ENCODE results near the gene NTNG2.

Gene NTNG2

DNA sequence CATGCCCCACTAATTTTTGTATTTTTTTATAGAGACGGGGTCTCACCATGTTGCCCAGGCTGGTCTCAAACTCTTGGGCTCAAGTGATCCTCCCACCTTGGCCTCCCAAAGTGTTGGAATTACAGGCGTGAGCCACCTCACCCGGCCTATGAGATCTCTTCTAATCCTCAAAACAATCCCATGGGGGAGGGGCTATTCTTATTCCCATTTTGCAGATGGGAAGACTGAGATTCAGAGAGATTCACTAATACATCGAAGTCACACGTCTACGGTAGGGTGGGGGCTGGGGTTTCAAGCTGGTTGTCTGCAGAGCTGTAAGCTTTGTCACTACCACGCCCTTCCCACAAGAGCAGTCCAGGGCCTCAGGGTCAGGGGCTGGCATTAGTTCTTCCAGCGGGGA, 14.0 kb upstream of the NTNG2 start:
- DNase-seq = no peak

DNA sequence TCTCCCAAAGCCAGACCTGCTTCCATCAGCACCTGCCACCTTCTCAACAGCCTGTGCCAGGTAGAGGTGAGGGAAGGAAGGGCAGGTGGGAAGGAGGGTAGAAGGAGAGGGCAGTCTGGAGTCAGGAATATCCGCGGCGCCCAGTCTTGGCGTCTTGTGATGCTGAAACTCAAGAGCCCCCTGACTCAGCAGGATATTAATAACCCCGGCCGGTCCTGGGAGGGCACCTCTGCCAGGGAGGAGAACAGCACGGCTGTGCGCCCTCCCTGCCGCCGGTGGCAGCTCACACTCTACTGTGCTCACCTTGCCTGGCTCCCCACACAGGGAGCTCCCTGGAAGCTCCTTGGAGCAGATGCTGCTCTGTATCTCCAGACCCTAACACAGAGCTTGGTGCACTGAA, 11.6 kb upstream of the NTNG2 start:
- no peak for DNase-seq

DNA sequence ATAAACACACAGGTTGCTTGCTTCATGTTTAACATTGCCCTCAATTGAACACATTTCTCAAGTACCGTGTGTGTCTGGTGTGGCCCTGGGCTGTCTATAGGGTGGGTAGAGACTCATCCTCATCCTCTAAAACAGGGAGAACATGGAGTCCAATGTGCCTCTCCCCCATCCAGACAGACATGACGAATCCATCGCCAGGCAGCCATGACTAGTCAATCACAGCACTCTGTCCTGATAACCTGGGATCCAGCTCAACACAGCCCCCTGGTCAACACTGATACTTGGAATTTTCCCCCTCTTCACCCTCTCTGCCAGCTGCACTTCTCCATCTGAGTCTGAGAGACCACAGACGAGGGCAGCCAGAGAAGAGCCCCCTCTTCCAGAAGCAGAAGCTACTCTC, 10.7 kb upstream of the NTNG2 start:
- no peak for DNase-seq

DNA sequence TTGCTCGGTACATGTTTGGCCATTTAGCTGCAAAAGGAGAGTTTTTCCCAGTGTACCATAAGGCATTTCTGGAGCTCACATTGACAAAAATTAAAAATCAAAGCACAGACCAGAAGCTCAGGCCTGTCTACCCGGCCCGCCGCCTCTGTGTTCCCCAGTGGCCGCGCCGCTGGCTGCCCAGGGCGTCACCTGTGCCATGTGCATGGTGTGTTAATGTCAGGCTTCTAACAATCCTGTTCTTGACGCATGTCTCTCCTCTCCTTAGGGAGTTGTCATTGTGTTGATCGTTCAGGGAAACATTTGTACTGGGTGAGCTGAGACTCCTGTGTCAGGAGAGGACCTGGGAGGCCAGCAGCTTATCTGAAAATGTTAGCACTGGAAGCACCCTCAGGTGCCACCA, 9.6 kb upstream of the NTNG2 start:
- no peak for DNase-seq

DNA sequence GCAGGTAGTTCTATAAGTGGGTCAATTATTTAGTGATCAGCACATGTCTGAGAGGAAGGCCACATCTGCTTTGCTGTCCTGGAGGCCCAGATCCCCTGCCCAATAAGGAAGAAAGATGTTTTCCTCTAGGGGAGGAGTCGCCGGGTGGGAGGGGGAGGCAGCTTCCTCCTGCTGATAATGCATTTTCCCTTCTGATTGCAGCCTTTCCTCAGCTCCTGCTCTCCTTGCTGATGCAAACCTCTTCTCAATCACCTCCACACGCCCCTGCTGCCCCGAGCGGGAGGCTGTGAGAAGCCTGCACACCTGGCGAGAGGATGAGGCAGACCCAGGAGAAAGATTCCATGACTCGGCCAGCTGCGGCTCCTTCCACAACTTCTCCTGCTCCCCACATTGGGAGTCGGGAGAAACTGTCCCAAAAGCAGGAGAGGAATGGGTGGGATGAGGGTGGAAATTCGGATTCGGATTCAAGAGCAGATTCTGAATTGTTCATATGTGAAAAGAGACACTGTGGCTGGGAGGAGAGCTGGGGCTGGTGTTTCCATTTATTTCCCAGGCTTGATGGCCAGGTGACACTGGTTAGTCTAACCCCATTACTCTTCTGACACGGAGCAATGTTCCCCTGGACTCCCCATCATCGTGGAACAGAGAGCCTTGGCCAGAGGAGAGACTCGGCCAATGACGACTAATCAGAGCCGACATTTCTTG, 6.8 kb upstream of the NTNG2 start:
- no peak for DNase-seq

- no peak for DNase-seq
Measured at GRCh38 chr9:132155568-132155895, 6.3 kb upstream of the NTNG2 start.

DNA sequence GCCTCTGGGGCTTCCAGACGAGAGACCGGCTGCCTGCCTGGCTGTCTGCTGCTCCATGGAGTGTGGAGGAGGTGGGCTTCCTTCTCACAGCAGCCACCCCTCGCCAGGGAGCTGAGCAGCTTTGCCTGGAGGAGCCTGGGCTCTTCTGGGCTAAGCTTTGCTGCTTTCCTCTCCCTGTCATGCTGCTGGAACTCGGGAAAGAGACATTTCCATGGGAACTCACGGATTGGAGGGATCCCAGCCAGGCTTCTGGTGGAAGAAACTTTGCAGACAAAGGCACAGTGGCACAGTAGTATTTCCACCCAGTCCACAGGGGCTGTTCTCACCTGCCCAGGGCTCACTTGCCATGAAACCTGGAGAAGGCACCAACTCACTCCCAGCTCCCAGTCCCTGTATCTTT, 5.6 kb upstream of the NTNG2 start:
- DNase-seq = no peak

DNA sequence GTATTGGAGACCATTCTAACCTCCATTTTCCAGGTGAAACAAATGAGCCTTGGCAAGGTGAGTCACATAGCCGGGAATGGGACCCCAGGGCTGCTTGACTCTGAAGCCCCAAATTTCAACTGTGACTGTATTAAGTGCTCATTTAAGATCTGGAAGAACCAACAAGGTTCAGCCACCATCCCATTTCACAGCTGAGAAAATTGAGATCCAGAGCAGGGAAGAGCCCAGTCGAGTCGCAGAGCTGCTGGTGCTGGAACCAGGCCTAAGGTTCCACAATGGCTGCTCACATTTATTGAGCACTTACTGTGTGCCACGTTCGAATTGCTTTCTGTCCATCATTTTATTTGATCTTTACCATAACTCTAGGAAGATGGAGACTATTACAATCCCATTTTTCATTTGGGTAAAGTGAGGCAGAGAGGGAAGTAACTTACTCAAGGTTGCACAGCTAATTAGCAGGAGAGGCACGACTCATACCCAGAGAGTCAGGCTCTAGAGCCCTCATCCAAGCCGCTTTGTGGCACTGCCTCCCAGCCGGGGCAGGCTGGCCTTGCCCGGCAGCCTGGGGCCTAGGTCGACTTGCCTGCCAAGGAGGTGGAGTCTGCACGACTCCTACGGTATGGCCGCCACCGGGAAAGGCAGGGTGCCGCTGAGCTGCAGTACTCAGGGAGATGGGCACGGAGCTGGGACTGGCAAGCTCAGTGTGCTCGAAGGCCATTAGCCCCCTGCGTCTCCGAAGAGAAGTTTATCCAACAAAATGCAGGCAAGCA, 4.3 kb upstream of the NTNG2 start:
- no peak for DNase-seq

DNA sequence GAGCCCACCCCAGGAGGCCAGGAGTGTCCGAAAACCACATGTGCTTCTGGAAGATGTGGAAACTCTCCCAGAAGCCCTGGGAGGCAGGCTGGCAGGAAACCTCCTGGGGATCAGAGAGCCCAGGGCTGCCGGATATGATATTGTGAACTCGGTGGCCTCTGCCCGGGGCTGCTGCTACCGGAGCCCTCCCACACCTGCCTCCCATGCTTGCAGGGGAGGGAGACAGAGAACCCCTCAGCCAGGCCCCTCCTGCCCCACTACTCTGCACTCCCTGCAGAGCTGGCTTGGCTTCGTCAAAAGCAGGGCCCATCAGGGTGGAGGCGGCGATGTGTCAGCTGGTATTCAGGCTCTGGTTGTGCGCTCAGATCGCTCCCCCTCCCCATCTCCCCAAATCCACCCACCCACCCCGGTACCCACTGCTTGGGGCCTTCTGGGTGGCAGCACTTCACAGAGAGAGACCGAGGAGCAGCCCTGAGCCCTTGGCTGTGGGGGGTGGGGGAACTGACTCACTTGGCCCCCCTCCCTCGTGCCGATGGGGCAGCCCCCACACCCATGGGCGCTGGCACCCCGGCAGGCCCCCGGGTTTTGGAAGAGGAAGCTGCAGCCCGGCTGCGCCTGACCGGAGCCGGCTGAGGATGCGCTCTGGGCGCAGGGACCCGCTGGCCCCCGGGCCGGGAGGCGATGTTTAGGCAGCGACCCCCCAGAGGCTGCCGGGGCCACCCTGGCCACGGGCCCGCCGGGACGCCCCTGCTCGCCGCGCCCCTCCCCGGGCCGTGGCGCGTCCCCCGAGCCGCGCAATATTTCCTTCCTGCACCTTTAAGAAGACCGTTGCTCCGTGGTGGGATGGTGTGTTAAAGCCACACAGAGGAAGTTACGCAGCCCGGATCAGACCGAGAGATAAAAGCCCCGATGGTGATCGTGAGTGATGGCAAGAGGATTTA, 786 bp upstream of the NTNG2 start:
- peak; percentile 24 for DNase-seq

DNA sequence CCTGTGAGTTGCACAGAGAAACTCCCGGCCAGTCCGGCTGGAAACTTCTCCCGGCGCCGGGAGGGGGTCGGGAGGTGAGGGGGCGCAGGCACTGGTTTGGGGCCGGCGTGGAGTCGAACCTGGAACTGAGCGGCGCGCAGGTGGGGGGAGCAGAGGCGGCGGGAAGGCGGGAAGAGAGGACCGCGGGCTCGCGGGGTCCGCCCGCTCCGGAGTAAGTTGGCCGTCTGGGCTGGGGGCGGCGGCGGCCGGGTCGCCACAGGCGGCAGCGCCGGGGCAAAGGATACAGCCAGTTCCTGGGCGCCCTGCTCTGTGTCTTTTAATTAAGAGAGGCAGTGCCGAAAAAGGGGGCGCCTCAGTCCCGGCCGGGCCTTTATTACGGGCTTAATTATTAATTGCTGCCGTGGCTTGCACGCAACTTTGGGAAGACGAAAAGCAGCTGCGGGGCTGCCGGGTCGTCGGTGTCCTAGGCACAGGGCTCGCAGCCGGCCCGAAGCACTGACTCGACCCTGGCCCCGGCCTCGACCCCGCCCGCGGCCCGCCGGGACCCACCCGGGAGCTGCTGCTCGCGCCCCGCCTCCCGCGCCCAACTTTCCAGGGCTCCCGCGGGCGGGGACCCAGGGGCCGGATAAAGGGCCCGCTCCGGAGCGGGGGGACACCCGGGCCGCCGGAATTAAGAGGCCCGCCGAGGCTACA, 1.1 kb downstream of the NTNG2 start:
- no peak for DNase-seq

DNA sequence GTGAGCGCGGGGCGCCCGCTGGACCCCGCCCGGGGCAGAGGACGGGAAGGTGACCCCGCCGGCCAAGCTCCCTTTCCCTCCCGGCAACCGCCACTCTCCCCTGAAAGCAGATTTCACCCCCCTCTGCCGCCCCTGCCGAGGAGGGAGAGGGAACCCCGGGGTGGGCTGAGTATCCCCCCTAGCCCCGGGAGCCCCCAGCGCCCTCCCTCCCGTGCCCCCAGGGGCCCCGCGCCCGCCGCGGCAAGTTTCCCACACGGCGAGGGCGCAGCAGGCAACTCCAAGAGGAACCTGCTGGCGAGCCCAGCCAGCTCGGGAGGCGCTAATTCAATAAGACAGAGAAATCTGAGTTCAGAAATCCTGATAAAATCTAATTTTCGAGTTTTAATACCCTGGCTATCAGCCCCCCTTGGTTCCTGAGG, 1.6 kb downstream of the NTNG2 start:
- DNase-seq = no peak

- DNase-seq = no peak
Measured at GRCh38 chr9:132163876-132164603, 2.2 kb downstream of the NTNG2 start.

GRCh38 chr9:132164604-132165362, 2.9 kb downstream of the NTNG2 start:
- no peak for DNase-seq

GRCh38 chr9:132166599-132166998, 4.7 kb downstream of the NTNG2 start:
- no peak for DNase-seq

DNA sequence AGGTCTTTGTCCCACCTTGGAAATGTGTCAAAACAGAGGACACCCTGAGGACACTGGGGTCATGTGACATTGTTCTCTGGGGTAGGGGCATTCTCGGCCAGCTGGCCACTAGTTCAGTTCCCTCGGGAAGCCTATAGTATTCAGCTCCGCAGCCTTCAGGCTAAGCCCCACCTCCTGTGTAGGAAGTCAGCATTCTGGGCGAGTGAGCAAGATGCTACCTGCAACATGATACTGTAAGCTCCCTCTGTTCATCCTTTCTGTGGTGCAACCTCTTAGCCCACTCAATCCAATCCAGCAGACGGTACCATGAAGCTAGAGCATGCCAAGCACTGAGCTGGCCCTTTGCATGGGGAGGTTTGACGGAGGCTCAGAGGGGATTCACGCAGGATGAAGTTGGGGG, 5.3 kb downstream of the NTNG2 start:
- DNase-seq = no peak

DNA sequence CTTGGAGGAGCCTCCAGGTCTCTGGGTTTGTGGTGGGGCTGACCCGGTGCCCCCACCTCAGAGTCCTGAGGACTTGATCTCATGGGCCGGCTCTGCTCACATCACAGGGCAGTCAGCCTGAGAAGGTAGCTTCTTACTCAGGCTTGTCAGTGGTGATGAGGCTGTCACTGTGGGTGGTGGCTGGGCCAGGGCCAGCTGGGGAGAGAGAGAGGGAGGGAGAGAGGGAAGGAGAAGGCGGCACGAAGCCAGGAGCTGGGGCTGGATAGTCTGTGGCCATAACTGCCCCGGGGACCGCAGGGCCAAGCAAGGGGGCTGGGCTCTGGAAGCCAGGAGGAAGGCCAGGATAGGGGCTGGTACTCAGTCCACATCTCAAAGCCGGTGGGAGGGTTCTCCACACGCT, 6.5 kb downstream of the NTNG2 start:
- DNase-seq = no peak

DNA sequence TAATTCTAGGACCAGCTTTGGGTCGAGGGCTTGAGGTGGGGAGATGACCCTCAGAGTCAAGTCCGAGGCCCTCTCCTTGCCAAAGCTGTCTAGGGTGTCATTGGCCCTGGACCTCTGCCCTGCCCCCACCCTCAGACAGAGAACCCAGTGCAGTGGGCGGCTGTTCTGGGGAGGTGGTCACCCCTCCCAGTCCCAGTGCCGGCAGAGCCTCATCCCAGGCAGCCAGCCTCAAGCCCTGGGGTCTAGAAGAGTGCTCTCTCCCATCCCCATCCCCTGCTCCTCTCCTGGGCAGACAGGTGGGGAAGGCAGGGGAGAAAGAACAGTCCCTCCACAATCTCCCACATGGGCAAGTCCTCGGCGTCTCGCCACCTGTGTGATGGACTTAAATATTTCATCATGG, 7.0 kb downstream of the NTNG2 start:
- no peak for DNase-seq

- peak; percentile 62 for DNase-seq
Measured at GRCh38 chr9:132169672-132170392, 8.0 kb downstream of the NTNG2 start.

- no peak for DNase-seq
Measured at GRCh38 chr9:132171702-132172101, 9.8 kb downstream of the NTNG2 start.

GRCh38 chr9:132172185-132172584, 10.3 kb downstream of the NTNG2 start:
- no peak for DNase-seq

GRCh38 chr9:132175431-132175830, 13.6 kb downstream of the NTNG2 start:
- DNase-seq = no peak

All from T-helper 9 cell (primary cell).